Suprapubic skin (tissue), 4 donors: Measurements from ENCODE around the gene TSHZ1. TPM values are rescaled to one million over a fixed set of nuclear protein-coding genes. Genes with fewer than 3 reads are reported as not detected.

ENCODE experiments used
- DNase-seq, 2 donors: peaks; one replicate each; pipeline ENCODE4 v3.0.0-alpha.2; 2019; ENCODE audit warnings: low spot score in 2 of 2
- H3K27ac ChIP-seq: fragments of 200-600 bp; sonication (generic); one replicate; pipeline ENCODE4 v1.5.1; 2019
- H3K27me3 ChIP-seq: fragments of 200-600 bp; sonication (generic); one replicate; pipeline ENCODE4 v1.5.1; 2019
- H3K36me3 ChIP-seq: fragments of 200-600 bp; sonication (generic); one replicate; pipeline ENCODE4 v1.5.1; 2019
- H3K4me1 ChIP-seq: fragments of 200-600 bp; sonication (generic); one replicate; pipeline ENCODE4 v1.5.1; 2019
- H3K4me3 ChIP-seq: fragments of 200-600 bp; sonication (generic); one replicate; pipeline ENCODE4 v1.5.1; 2019; ENCODE audit warnings: mild to moderate bottlenecking
- H3K9me3 ChIP-seq: fragments of 200-600 bp; sonication (generic); one replicate; pipeline ENCODE4 v1.5.1; 2019
- EP300 ChIP-seq: sonication (generic); formaldehyde crosslinking; IDR thresholded peaks from one replicate; pipeline ENCODE4 v1.6.1; 2017; ENCODE audit warnings: antibody characterized with exemption
- POLR2A ChIP-seq, 2 donors: fragments of 450-650 bp; IDR thresholded peaks; one replicate each; pipeline ENCODE4 v1.6.1; 2017; ENCODE audit warnings: antibody characterized with exemption in 2 of 2, mild to moderate bottlenecking in 2 of 2, moderate library complexity in 2 of 2
- POLR2AphosphoS5 ChIP-seq, 3 donors: sonication (generic); formaldehyde crosslinking; IDR thresholded peaks; one replicate each; pipeline ENCODE4 v1.6.1; 2017; ENCODE audit warnings: antibody characterized with exemption in 3 of 3
- WGBS: methylation state at CpG from one replicate; pipeline ENCODE4 v1.1.5; 2018; 5-methylcytosine and 5-hydroxymethylcytosine counted together
- total RNA-seq, 4 donors: library from RNA; depleted of rRNA; stranded (reverse); fragments of >200 nt; gene quantifications; one replicate each; pipeline ENCODE4 v1.1.0, GENCODE V29; 2016
- TF ChIP-seq, protein P1 (sequence below), 2 donors: fragments of 200-600 bp in 1 of 2; fragments of 450-650 bp in 1 of 2; sonication (generic) in 1 of 2; IDR thresholded peaks; one replicate each; pipeline ENCODE4 v1.5.1; 2016 to 2019; ENCODE audit warnings: antibody characterized with exemption in 2 of 2, mild to moderate bottlenecking in 1 of 2, moderate library complexity in 1 of 2

The TSHZ1 gene
- total RNA-seq, 4 donors from 2014 or later, result 15.2 to 24.5 (median 20.3) TPM

DNA sequence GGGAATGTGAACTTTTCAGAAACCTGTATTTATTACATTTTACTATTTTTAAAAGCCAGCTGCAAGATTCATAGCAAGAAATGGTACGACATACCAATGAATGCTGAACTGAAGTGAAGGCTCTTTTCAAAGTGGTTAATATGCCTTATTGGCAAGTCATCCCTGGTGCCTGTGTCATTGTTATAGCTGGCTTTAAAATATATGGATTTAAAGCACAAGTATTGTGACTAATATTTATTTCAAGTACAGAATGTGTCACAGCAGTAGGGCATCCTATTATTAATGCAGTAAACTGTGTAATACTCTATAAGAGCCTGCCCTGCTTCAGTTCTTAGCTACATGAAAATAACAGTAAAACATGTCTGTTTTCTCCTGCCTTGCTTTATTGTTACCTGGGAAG, 10.8 kb downstream of the TSHZ1 start:
- Histone ChIP-seq H3K36me3 (no peaks in the 10 kb centered on the region), H3K9me3 (no peaks in the 10 kb centered on the region), H3K4me1 (peaks cover 29% of the 10 kb centered on the region), H3K4me3 (no peak overlapping the region), H3K27me3 (no peaks in the 10 kb centered on the region), H3K27ac (no peak overlapping the region)
- TF ChIP-seq POLR2AphosphoS5 (IDR thresholded peaks at IDR 0.05) (no peak), EP300 (no peak), POLR2A (IDR thresholded peaks at IDR 0.05) (no peak)
- TF ChIP-seq, protein P1, sequence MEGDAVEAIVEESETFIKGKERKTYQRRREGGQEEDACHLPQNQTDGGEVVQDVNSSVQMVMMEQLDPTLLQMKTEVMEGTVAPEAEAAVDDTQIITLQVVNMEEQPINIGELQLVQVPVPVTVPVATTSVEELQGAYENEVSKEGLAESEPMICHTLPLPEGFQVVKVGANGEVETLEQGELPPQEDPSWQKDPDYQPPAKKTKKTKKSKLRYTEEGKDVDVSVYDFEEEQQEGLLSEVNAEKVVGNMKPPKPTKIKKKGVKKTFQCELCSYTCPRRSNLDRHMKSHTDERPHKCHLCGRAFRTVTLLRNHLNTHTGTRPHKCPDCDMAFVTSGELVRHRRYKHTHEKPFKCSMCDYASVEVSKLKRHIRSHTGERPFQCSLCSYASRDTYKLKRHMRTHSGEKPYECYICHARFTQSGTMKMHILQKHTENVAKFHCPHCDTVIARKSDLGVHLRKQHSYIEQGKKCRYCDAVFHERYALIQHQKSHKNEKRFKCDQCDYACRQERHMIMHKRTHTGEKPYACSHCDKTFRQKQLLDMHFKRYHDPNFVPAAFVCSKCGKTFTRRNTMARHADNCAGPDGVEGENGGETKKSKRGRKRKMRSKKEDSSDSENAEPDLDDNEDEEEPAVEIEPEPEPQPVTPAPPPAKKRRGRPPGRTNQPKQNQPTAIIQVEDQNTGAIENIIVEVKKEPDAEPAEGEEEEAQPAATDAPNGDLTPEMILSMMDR (IDR thresholded peaks at IDR 0.05), result no peak
- WGBS, result 58% methylated on average over 1 of the region's 1 CpG
- no peak for DNase-seq

DNA sequence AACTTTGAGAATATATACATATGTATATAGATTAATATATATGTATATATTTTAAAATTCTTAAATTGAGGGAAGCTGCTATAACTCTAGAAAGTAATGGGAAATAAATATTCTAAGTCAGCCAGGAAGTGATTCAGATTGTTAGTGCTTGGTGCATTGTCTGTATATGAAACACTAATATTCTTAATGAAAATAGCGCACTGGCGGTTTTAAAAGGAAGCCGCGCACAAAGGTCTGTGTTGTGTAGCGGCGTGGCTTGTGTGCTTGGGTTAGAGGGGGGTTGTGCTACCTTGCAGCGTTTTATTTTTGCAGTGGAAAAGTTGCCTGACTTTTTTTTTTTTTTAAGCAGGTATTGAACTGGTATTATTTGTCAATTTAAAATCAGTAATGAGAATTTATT, 11.3 kb downstream of the TSHZ1 start:
- DNase-seq, result no peak
- no peaks in the 10 kb centered on the region for H3K9me3 ChIP-seq
- no peak overlapping the region for H3K27ac ChIP-seq
- H3K4me3 ChIP-seq, result no peak overlapping the region
- 83% methylated on average over 7 of the region's 7 CpGs for WGBS
- TF ChIP-seq, protein P1 (IDR thresholded peaks at IDR 0.05), result no peak
- TF ChIP-seq POLR2AphosphoS5 (IDR thresholded peaks at IDR 0.05) (no peak), EP300 (no peak), POLR2A (IDR thresholded peaks at IDR 0.05) (no peak)
- no peaks in the 10 kb centered on the region for H3K27me3 ChIP-seq
- H3K4me1 ChIP-seq, result peaks cover 29% of the 10 kb centered on the region
- H3K36me3 ChIP-seq, result no peaks in the 10 kb centered on the region

DNA sequence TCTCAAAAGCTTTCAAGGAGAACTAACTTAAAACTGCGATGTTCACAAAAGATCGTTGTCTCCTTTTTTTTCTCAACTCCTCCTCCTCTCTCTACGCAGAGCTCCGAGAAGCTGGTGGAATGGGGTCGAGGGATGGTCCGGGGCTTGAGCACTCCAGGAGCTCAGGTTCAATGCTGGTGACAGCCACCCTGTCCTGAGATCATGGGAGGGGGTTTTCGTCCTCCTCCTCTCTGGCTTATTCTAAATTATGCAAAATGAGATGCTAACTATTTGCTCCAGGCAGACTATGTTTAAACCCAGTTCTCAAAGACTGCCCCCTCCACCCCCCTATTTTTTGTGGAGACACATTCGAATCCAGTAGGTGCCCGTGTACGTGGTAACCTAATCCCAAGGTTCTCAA, 11.8 kb downstream of the TSHZ1 start:
- Histone ChIP-seq H3K27me3 (no peaks in the 10 kb centered on the region), H3K4me1 (peaks cover 32% of the 10 kb centered on the region), H3K36me3 (no peaks in the 10 kb centered on the region), H3K27ac (no peak overlapping the region), H3K9me3 (no peaks in the 10 kb centered on the region), H3K4me3 (no peak overlapping the region)
- TF ChIP-seq POLR2A (IDR thresholded peaks at IDR 0.05) (no peak), EP300 (no peak), POLR2AphosphoS5 (IDR thresholded peaks at IDR 0.05) (no peak)
- TF ChIP-seq, protein P1 (IDR thresholded peaks at IDR 0.05), result no peak
- WGBS, result 87% methylated on average over 10 of the region's 10 CpGs
- DNase-seq, result no peak

DNA sequence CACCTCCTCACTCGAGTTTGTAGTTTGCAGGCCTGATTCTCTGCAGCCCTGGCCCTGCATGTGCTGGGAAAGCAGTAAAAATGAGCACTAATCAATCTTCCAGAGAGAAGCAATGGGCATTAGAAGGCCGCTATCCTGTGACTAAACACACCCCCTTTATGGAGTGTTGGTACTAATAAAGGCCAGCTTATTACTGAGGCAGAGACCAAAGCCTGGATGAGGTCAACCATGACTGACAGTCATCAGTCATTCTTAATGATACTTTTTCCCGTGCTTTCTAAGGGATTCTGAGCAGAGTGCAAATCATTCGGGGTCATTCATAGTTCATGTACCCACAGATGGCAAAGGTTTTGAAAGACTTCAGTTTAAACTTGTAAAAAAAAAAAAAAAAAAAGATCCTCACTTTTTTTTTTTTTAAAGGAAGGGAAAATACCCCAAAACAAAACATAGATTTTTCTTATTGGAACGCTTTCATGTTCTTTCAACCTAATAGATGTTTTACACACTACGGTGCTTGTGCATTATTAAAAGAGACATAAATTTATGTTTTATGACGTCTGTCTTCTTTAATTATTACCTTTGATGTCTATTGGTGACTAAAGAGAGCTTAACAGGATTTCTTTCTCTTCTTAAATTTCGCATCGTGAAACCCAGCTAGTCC, 13.2 kb downstream of the TSHZ1 start:
- Histone ChIP-seq H3K27me3 (no peaks in the 10 kb centered on the region), H3K4me3 (no peak overlapping the region), H3K9me3 (no peaks in the 10 kb centered on the region), H3K36me3 (no peaks in the 10 kb centered on the region), H3K27ac (no peak overlapping the region), H3K4me1 (peaks cover 38% of the 10 kb centered on the region)
- TF ChIP-seq POLR2AphosphoS5 (IDR thresholded peaks at IDR 0.05) (no peak), POLR2A (IDR thresholded peaks at IDR 0.05) (no peak), EP300 (no peak)
- TF ChIP-seq, protein P1 (IDR thresholded peaks at IDR 0.05), result no peak
- no peak for DNase-seq
- WGBS, result 68% methylated on average over 9 of the region's 9 CpGs

DNA sequence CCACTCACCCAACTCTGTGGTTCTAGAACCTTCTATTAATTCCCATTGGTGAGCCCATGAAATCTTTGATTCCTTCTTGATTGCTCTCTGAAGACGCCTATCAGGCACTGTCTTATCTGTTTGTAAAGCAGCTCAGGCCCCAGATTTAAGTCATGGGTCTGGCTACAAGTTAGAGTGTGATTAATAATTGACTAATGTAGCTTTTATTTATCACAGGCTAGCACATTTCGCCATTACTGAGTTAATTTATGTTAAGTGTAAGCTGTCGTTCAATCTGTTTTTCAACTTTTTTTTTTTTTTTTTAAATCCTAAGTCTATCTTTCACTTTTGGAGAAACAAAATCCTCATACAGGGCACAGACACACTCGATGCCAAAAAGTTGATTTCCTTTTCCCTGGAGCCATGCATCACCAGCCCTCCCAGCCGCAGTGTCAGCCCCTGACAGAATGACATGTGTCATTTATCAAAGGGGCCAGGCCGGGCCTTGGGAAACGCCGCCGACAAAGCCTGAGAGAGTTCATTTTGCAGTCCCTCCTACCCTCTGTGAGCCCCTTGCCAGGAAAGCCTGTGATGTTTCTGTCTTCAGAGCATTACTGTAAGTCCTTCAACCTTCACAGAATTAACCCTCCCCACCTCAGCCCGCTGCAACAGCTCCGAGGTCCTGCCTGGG, 15.8 kb downstream of the TSHZ1 start:
- Histone ChIP-seq H3K36me3 (no peaks in the 10 kb centered on the region), H3K9me3 (no peaks in the 10 kb centered on the region), H3K27me3 (no peaks in the 10 kb centered on the region), H3K27ac (no peak overlapping the region), H3K4me1 (peaks cover 29% of the 10 kb centered on the region), H3K4me3 (peak overlapping the region; percentile 24)
- DNase-seq, result no peak
- TF ChIP-seq EP300 (no peak), POLR2AphosphoS5 (IDR thresholded peaks at IDR 0.05) (no peak), POLR2A (IDR thresholded peaks at IDR 0.05) (no peak)
- TF ChIP-seq, protein P1 (IDR thresholded peaks at IDR 0.05), result no peak
- WGBS, result 39% methylated on average over 11 of the region's 11 CpGs
